Stimulated activated CD8-positive, alpha-beta memory T cell treated with anti-CD3 and anti-CD28 coated beads, Interleukin-12 subunit alpha, Interleukin-12 subunit beta, amount 100 ng/mL, for 24 hours (primary cell): ENCODE measurements around the gene ESF1.

Source experiments
- DNase-seq: peaks from one replicate; pipeline ENCODE4 v3.0.0-alpha.2; 2020; ENCODE audit errors: extremely low read depth

The ESF1 gene

DNA sequence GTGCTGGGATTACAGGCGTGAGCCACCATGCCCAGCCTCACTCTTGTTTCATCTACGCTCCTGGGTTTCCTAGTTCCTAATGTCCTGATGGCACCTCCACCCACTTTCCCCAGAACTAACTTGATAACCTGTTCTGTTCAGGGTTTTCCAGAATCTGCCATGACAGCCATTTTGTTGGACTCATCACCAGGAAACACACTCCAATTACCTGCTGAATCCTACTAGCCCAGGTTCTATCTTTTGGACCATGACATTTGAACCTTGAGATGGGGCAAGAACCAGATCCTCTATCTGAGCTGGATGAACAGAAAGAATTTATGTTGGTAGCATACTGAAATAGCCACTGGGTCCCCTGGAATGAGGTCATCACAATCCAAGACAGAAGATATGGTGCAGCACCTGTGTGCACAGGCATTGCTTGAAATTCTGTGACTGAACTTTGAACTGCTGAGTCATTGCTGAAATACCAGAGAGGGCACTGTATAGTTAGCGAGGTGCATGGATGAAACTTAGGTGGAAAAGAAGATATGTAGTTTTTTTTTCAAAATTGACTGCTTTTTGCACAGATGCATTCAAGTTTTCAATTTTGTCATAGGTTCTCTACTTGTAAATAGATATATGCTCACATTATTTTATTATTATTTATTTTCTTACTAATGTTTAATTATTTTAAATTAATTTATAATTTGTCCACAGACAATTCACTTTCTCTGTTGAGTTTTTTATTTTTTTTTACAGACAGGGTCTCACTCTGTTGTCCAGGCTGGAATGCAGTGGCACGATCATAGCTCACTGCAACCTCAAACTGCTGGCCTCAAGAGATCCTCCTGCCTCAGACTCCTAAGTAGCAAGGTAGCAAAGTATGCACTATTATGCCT, 103.2 kb downstream of the ESF1 start:
- DNase-seq = no peak

DNA sequence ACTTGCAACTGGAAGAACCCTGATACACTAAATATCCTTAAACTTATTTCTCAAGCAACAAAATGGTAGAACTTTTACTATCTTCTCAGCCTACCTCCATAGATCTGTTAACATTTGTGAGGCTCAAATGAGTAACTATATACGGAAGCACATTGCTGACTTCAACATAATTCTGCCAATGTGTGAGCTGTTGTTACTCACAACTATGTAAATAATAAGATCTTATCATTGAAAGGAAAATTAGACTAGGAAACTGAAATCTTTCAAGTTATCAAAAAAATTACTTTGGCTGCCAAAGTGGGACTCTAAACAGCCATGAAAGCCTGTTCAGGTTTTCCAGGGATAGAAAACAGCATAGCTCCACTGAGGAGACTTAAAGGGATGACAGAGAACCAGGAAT, 105.8 kb downstream of the ESF1 start:
- DNase-seq = no peak

DNA sequence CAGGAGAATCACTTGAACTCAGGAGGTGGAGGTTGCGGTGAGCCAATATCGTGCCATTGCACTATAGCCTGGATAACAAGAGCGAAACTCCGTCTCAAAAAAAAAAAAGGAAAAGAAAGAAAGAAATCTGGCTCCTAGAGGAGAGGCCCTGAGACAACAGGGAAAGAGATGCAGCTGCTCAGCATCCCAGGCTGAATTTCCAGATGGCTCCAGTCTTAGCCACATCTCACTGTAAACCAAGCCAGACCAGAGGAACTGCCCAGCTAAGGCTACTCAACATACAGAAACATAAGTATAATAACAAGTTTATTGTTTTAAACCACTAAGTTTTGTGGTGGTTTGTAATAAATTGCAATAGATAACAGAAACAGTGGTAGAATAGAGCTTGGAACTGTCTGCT, 107.5 kb downstream of the ESF1 start:
- no peak for DNase-seq

DNA sequence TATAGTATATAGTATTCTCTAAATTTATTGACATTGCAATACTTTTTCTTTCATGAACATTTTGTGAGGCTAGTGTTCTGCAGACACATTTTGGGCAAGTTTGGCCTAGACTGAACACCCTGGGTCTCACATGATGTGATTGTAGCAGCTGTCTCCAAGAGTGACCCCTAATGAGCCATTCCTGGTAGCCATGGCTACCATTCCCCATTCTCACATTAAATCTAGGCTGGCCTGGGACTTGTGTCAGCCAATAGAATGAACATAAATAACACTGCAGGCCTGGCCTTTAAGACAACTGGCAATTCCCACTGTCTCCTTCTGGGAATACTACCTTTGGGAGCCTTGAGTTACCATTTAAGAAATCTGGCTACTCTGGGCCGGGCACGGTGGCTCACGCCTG, 108.0 kb downstream of the ESF1 start:
- no peak for DNase-seq

DNA sequence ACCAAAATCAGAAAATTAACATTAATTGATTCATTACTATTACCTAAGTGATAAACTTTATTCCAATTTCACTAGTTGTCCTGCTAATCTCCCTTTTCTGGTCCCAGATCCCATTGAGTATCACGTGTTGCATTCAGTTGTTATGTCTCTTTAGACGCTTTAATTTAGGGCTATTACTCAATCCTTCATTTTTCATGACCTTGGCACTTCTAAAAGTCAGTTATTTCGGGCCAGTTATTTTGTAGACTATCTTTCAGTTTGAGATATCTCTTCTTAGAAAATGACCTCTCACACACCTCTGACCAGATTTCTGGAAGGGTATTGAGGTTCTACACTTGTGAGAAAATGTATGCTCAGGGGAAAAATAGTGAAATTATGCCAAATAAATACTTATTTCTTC, 112.0 kb downstream of the ESF1 start:
- DNase-seq = no peak

DNA sequence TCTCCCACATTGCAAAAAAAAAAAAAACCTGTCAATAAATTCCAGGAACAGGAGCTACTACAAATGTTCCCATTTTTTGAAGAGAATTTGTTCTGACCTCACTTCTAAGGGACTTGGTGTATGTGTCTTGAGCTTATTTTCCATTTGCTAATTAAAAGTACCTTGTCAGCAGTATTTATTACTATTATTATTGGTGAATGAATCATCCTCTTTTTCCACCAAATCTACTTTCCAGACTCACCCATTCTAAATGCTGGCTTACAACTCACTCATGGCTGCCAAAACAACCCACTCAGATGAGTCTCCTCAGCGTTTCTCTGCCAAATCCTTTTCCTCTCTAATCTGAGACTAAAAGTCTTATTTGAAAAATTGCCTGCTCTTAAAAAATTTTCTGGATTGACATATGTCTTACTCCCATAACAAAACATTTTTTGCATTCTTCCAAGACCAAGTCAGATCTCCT, 112.8 kb downstream of the ESF1 start:
- no peak for DNase-seq

DNA sequence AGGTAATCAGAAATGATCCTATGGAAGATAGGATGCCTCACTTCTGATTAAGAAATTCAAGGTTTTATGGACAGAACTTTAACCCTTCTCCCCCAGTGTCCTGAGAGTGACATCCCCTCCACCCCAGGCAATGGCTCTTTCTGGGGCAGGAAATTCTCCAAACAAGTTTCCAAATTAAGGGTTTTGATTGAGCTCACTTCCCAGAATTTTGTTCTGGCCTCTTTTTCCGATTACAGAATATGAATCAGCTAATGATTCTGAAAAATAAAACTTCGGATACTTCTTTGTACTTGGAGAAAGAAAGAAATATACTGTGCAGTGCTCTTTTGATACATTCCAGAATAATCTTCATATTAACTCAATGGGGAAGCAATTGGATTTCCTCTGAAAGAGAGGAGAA, 113.2 kb downstream of the ESF1 start:
- DNase-seq = no peak

DNA sequence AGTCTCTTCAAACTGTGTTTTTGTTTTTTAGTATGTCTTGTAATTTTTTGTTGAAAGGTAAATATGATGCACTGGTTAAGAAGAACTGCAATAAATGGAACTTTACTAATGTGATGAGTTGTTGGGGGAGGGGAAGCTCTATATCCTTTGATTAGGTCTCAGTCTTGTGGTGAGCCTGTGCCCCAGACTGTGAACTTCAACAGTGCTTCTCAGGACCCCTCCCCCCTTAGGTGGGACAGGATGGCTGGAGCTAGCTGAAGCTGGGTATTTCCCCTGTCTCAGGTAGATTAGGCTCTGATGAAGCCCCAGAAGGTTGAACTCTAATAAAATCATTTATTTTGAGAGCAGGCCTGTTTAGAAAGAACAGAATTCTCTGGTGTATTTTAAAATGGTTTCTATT, 114.6 kb downstream of the ESF1 start:
- no peak for DNase-seq

DNA sequence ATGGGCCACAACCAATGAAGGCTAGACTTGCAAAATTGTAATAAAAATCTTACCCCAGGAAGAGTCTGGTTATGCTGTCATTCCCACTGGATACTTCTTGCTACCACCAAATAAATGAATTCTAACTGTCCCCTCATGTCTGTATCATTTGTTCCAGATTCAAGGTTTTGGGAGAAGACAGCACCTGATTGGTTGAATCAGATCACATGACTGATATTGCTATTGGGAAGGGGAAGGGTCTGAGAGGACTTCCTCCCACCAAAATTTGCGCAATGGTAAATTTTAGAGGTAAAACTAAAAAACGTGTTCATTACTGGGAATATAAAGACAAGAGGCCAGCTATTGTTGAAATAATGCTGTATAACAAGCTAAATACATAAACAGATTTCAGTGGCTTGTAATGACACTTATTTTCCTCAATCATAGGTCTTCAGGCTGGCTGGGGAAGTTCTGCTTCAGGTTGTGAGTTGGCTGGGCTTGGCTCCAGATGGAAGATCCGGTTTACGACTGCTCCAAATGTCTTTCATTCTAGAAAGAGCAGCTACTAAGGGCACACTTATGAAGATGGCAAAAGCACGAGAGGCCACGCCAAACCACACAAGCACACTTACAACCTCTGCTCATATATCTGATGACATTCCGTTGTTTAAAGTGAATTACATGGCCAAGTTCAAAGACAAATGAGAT, 118.9 kb downstream of the ESF1 start:
- no peak for DNase-seq
